Measurements from ENCODE around the gene PTCD2.

DNA sequence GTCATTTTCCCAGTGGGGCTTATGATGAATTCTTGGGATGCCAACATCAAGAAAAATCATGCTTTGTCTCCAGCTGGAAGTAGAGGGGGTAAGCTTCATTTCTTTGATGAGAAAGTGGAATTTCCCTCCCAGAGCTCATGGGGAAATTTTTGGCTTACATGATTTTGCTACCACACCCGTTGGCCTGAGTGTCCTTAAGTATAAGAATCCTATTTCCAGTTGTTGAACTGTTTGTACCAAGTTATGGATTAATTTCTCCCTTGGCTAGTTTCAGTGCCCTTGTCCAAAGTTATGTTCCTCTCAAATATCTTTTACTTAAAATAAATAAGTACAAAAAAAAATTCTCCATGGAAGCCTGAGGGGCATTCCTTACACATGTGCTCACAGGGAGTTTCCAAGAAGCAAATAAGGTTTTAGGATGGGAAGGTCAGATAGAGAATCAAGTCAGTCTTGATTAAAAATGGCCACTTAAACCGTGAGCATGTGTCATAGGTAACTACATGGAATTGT, 82.3 kb downstream of the PTCD2 start:
- TF ChIP-seq, protein P1, sequence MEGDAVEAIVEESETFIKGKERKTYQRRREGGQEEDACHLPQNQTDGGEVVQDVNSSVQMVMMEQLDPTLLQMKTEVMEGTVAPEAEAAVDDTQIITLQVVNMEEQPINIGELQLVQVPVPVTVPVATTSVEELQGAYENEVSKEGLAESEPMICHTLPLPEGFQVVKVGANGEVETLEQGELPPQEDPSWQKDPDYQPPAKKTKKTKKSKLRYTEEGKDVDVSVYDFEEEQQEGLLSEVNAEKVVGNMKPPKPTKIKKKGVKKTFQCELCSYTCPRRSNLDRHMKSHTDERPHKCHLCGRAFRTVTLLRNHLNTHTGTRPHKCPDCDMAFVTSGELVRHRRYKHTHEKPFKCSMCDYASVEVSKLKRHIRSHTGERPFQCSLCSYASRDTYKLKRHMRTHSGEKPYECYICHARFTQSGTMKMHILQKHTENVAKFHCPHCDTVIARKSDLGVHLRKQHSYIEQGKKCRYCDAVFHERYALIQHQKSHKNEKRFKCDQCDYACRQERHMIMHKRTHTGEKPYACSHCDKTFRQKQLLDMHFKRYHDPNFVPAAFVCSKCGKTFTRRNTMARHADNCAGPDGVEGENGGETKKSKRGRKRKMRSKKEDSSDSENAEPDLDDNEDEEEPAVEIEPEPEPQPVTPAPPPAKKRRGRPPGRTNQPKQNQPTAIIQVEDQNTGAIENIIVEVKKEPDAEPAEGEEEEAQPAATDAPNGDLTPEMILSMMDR (IDR thresholded peaks at IDR 0.05): no peak
- TF ChIP-seq POLR2A (IDR thresholded peaks at IDR 0.05): no peak

Measured in right lobe of liver (tissue), 4 donors.